H7 (cell line): Measurements from ENCODE around the gene C1orf122. TPM values are rescaled to one million over a fixed set of nuclear protein-coding genes. Genes with fewer than 3 reads are reported as not detected.

ENCODE experiments used
- DNase-seq: peaks from one replicate; pipeline ENCODE4 v3.0.0; 2012
- H3K27me3 ChIP-seq: 2 replicates; pipeline ENCODE4 v1.6.0; 2011; ENCODE audit warnings: mild to moderate bottlenecking, low read length; ENCODE audit not compliant: control insufficient read depth, insufficient read depth
- H3K36me3 ChIP-seq: replicated peaks from 2 replicates; pipeline ENCODE4 v1.5.1; 2011; ENCODE audit warnings: low read length; ENCODE audit not compliant: control insufficient read depth, insufficient read depth
- H3K4me3 ChIP-seq: 2 replicates; pipeline ENCODE4 v1.5.1; 2011; ENCODE audit warnings: low read depth, mild to moderate bottlenecking, control low read depth, low read length, moderate library complexity; ENCODE audit not compliant: insufficient read depth
- total RNA-seq: library from RNA; depleted of rRNA; stranded (reverse); fragments of >200 nt; shearing (Covaris generic); gene quantifications from 2 replicates; pipeline ENCODE4 v1.2.3, GENCODE V29; 2014; rRNA removed

Gene C1orf122
- total RNA-seq, 1 experiment from 2014 or later = 94.7 TPM

DNA sequence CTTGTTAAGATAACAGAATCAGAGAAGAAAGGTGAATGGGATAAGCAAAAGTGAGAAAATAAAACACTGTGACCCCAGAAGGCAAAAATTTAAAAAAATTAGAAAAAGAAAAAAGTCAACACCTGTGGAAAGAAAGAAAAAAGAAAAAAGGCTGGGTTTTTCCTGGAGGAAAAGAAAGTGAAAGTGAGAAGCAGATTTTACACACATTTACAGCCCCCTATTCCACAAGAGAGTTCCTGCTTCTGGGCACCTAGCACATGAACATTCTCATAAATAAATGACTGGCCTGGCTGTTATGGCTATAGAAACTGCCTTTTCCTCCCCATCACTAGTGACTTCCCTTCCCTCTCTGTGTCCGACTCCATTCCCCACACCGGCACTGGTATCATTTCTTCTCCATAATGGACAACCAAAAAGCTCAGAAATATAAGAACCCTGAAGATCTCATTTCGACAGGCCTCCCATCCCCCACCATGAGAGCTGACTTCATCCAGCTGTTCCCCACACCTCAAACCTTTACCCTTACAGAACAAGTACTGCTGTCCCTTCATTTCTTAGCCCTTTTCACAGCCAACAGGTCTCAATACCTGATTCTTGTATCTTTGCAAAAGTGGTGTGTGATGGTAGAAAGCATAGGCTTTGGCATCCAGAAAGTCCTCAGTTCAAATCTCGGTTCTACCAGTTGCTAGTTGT lies 39.2 kb downstream of the C1orf122 start:
- H3K36me3 ChIP-seq = no peaks in the 10 kb centered on the region
- no peak overlapping the region for H3K4me3 ChIP-seq
- H3K27me3 ChIP-seq = no peaks in the 10 kb centered on the region
- DNase-seq = no peak

- Histone ChIP-seq H3K4me3 (no peak overlapping the region), H3K27me3 (no peaks in the 10 kb centered on the region), H3K36me3 (no peaks in the 10 kb centered on the region)
- no peak for DNase-seq
These were observed 41.9 kb downstream of the C1orf122 start for GRCh38 chr1:37849480-37849879.

DNA sequence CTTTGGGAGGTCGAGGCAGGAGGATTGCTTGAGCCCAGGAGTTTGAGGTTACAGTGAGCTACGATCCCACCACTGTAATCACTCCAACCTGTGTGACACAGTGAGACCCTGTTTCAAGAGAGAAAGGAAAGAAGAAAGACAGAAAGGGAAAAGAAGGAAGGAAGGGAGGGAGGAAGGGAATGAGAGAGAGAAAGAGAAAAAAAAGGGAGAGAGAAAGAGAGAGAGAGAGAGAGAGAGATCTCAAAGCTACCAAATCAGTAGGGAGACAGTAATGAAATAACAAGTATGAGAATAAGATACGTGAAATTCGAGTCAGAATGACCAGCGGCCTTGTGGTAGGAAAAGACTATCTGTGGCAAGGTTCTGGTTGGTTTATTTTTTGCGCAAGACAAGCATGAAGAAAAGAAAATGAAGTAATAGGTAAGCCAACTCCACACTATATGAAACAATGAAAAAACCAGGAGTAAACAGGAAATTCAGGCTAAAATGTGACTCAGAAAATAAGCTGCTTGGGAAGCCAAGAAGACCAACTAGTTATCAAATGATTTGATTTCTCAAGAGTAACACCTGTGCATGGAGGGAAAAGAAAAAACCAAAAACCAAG lies 42.9 kb downstream of the C1orf122 start:
- H3K4me3 ChIP-seq = no peak overlapping the region
- no peaks in the 10 kb centered on the region for H3K27me3 ChIP-seq
- peaks cover 4% of the 10 kb centered on the region for H3K36me3 ChIP-seq
- DNase-seq = no peak

DNA sequence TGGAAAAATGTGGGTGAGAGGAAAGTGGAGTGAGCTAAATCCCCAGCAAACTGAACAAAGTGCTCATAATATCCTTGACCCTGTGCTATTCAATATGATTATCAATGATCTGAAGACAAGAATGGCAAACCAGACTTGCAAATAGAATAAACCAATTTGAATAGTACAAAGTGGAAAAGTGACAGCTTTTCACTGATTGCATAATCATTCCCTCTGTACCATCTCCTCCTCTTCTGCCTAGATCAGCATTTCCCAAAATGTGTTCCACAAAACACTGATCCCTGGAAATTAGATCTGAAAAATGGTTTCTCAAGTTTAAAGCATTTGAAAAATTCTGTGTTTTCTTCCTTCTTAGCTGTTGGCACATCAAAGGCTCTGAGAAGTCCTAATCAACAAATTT lies 43.7 kb downstream of the C1orf122 start:
- no peak overlapping the region for H3K4me3 ChIP-seq
- H3K36me3 ChIP-seq = peaks cover 4% of the 10 kb centered on the region
- no peaks in the 10 kb centered on the region for H3K27me3 ChIP-seq
- no peak for DNase-seq

GRCh38 chr1:37851782-37852210 lies 44.2 kb downstream of the C1orf122 start:
- no peak for DNase-seq
- H3K4me3 ChIP-seq = no peak overlapping the region
- peaks cover 4% of the 10 kb centered on the region for H3K36me3 ChIP-seq
- no peaks in the 10 kb centered on the region for H3K27me3 ChIP-seq

DNA sequence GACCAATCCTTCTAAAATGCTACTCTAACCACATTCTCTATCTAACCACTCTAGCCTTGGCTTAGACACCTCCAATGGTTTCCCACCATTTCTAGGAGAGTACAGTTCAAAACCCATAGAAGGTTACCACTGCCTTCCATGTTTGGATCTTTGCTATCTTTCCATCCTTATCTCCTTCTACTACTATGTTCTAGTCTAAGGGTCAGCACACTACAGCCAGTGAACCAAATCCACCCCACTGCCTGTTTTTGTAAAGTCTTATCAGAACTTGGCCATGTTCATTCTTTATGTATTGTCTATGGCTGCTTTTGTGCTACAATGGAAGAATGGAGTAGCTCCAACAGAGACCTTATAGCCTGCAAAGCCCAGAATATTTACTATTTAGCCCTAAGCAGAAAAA lies 45.6 kb downstream of the C1orf122 start:
- Histone ChIP-seq H3K27me3 (no peaks in the 10 kb centered on the region), H3K36me3 (peaks cover 6% of the 10 kb centered on the region), H3K4me3 (no peak overlapping the region)
- DNase-seq = no peak

- DNase-seq = no peak
- Histone ChIP-seq H3K4me3 (no peak overlapping the region), H3K36me3 (peaks cover 6% of the 10 kb centered on the region), H3K27me3 (no peaks in the 10 kb centered on the region)
These were observed 46.8 kb downstream of the C1orf122 start for GRCh38 chr1:37854406-37854805.

Other genes starting within 250 kb of the C1orf122 start
- gene GNL2, start 211.9 kb upstream of the C1orf122 start, total RNA-seq = 170 and 197 TPM in 2 replicates
- 0.14 TPM in 1 of 2 replicates, not detected in the other for gene RSPO1, start 172.9 kb upstream of the C1orf122 start, total RNA-seq
- 46.9 and 55.4 TPM in 2 replicates for gene CDCA8, start 115.3 kb upstream of the C1orf122 start, total RNA-seq
- 0.15 and 0.21 TPM in 2 replicates for gene EPHA10, start 42.7 kb upstream of the C1orf122 start, total RNA-seq
- 9.9 and 11.6 TPM in 2 replicates for gene MANEAL, start 13.9 kb upstream of the C1orf122 start, total RNA-seq
- gene YRDC, start 418 bp downstream of the C1orf122 start, total RNA-seq = 54.3 and 61.8 TPM in 2 replicates
- 2.7 and 2.9 TPM in 2 replicates for gene MTF1, start 51.8 kb downstream of the C1orf122 start, total RNA-seq
- gene INPP5B, start 139.3 kb downstream of the C1orf122 start, total RNA-seq = 34.3 and 35.7 TPM in 2 replicates
- gene SF3A3, start 182.2 kb downstream of the C1orf122 start, total RNA-seq = 181 and 196 TPM in 2 replicates
- gene FHL3, start 197.7 kb downstream of the C1orf122 start, total RNA-seq = 51.5 and 54.8 TPM in 2 replicates
- 70.5 and 87.7 TPM in 2 replicates for gene UTP11, start 204.9 kb downstream of the C1orf122 start, total RNA-seq
- gene POU3F1, start 239.0 kb downstream of the C1orf122 start, total RNA-seq = 2.9 and 4.8 TPM in 2 replicates